GM18861 (cell line): Measurements from ENCODE around the gene CCDC141.

Experiments
- ATAC-seq: cut with Tn5 transposase; IDR thresholded peaks from one replicate; pipeline ENCODE4 v1.9.1; 2021; ENCODE audit not compliant: unreplicated experiment

The CCDC141 gene

DNA sequence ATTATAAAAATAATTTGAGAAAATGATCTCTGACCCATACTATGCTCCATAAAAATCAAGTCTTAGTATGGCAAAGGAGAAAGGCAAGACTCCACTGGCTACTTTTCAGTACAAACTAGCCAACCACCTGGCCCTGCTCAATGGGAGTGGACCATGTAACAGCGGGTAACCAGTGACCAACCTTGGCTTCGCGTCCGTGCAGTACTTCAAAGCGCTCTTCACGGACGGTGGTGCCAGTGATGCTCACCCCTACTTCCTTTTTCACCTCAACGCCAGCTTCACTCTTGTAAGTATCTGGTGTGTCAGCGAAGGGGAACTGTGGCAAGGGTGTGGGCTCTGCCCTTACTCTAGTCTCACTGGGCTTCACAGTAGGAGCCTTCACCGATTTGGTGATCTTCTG, 266.0 kb downstream of the CCDC141 start:
- no peak for ATAC-seq

DNA sequence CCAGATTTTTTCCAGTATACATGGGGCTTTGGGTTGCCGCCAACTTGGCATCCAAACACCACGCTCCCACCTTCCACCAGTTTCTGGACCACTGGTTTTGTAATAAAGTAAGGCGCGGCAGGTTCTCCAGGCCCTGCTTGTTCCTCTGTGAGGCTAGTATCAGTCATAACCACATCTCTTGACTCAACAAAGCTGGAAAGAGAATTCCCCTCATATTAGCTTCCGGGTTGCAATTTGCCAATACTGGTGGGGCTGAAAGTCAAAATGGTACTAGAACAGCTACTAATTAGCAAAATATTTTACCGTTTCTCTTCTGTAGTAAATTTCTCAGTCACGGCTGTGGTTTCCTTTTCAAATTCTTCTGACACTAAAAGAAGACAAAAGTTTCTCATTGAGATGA, 267.7 kb downstream of the CCDC141 start:
- ATAC-seq = no peak
